Vagina (tissue), 2 donors: ENCODE results near the gene PARD6B.

Experiments
- CTCF ChIP-seq, 3 experiments: fragments of 450-650 bp in 2 of 3; fragments of 200-600 bp in 1 of 3; sonication (generic) in 1 of 3; IDR thresholded peaks; one replicate each; pipeline ENCODE4 v1.5.1; 2017 to 2019; ENCODE audit warnings: antibody characterized with exemption in 3 of 3, mild to moderate bottlenecking in 2 of 3, moderate library complexity in 2 of 3
- POLR2A ChIP-seq, 2 donors: fragments of 450-650 bp; IDR thresholded peaks; one replicate each; pipeline ENCODE4 v1.6.1; 2017; ENCODE audit warnings: antibody characterized with exemption in 2 of 2, mild to moderate bottlenecking in 2 of 2, moderate library complexity in 2 of 2
- POLR2AphosphoS5 ChIP-seq, 2 donors: sonication (generic); formaldehyde crosslinking; IDR thresholded peaks; one replicate each; pipeline ENCODE4 v1.9.0; 2017; ENCODE audit warnings: antibody characterized with exemption in 2 of 2, mild to moderate bottlenecking in 2 of 2, low read depth in 1 of 2; ENCODE audit not compliant: insufficient read depth in 1 of 2

GRCh38 chr20:50806126-50806768, 74.9 kb downstream of the PARD6B start:
- TF ChIP-seq CTCF (IDR thresholded peaks at IDR 0.05) (no peak), POLR2A (IDR thresholded peaks at IDR 0.05) (no peak), POLR2AphosphoS5 (IDR thresholded peaks at IDR 0.05; ENCODE audit: insufficient read depth in 1 of 2, low read depth in 1 of 2) (no peak)
